Astrocyte (in vitro differentiated cells and primary cell): Measurements from ENCODE around the gene SYNE1.

Source experiments
- CTCF ChIP-seq: IDR thresholded peaks from 2 replicates; pipeline ENCODE4 v1.5.1; 2011; ENCODE audit warnings: low read depth, mild to moderate bottlenecking, inconsistent platforms, low read length, moderate library complexity; ENCODE audit not compliant: insufficient read depth
- EZH2 ChIP-seq: IDR thresholded peaks from 2 replicates; pipeline ENCODE4 v1.6.1; 2012; ENCODE audit warnings: mild to moderate bottlenecking, low read length, inconsistent platforms; ENCODE audit not compliant: insufficient read depth

GRCh38 chr6:152600022-152600421 is 37.1 kb downstream of the SYNE1 start:
- TF ChIP-seq CTCF: no peak
- TF ChIP-seq EZH2: no peak
